Hindlimb muscle (tissue), 1 donor: ENCODE data around the gene PMP22. TPM values are rescaled to one million over a fixed set of nuclear protein-coding genes. Genes with fewer than 3 reads are reported as not detected.
"Not testable (repeated sequence)": the region's sequence is repeated elsewhere in the genome, so short reads cannot be mapped to it uniquely, and the experiment has no call there.

Experiments
- DNase-seq: peaks from one replicate; pipeline ENCODE4 v3.0.0-alpha.2; 2013
- polyA plus RNA-seq: library from polyadenylated mRNA; unstranded; fragments of 120-200 nt; gene quantifications from one replicate; pipeline ENCODE4 v1.2.1, GENCODE V29; 2013; ENCODE audit not compliant: insufficient read length

Gene PMP22
- polyA plus RNA-seq, 1 donor = 189 TPM

DNA sequence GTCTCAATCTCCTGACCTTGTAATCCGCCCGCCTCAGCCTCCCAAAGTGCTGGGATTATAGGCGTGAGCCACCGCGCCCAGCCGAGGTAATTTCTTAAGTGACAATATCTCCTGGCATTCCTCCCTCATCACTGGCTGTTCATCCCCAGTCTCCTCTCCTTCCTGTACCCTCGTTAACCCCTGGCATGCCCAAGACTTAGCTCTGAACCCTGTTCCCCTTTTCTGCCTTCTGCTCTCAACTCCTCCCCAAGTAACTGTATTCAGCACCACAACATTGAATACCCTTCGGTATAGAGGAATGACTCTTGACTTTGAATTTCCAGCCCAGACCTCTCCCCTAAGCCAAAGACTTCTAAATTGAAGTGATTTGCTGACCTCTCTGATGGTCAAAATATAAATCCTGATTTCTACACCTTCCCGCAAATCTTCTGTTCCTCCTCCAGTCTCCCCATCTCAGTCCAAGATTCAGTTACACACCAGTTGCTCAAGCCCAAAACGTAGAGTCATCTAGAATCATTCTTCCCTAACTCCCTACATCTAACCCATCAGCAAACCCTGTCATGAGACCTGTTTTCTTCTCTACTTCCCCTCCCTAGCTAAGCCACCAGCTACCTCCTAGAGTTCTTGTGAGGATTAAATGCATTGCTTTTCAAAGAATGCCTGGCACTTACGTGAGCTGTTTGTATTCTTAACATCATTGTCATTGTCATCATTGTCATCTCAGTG is 14.8 kb downstream of the PMP22 start:
- no peak for DNase-seq

DNA sequence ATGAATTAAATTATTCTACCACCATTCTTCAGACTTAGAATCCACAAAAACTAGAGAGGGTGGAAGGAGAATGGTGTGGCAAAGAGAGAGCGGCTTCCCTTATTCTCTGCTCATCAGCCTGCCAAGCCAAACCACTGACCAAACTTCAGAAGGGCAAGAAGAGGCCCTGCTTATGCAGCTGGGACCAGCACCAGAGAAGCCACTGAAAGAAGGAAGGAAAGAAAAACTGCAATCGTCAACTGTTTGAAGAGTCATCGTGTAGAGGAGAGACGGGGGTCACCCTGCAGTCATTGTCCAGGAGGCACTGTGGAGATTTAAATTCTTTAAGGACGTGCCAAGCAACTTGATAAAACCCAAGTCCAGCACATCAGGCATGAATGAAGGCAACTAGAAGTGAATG is 15.6 kb downstream of the PMP22 start:
- no peak for DNase-seq

DNA sequence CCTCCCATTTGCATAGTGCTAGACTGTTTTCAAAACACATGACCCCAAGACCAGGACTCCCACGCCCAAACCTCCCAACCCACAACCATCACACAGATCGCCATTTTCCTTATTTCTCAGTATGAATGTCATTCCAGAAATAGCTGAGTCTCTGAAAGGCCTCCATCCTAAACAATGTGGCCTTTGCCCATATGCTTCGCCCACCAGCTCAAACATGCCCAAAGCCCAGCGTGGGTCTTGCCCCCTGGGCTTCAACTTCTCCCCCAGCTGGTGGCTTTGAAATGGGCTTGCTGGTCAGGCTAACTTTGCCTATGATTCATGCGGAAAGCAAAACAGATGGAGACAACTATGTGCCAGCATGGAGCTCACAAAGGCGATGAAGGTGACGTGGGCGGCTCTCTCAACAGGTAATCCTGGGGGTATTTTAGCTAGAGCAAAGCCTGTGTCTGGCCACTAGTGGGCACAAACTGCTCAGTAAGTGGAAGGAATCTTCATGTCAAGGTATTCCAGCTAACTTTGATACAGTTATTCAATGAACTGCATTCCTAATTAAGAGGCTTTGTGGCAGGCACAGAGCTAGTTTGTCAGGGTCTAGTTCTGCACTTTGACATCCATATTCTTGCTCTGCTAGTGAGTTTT is 17.1 kb downstream of the PMP22 start:
- no peak for DNase-seq

DNA sequence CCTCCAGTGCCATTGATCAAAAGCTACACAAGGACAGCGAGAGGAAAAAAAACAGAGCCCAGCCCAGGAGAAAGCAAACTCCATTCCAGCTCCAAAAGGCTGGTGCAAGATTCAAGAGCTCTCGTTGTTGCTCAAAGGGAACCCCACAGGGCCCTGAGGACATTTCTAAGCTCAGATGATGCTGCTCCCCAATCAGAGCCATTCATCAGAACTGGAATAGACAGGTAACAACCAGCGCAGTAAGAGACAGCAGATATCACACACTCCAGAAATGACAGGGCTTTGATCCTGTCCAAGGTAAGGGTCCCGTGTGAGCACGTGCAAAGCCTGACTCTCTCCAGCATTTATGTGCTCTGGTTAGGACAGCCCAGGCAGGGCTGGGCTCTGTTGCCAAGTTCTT is 20.1 kb downstream of the PMP22 start:
- DNase-seq = no peak

DNA sequence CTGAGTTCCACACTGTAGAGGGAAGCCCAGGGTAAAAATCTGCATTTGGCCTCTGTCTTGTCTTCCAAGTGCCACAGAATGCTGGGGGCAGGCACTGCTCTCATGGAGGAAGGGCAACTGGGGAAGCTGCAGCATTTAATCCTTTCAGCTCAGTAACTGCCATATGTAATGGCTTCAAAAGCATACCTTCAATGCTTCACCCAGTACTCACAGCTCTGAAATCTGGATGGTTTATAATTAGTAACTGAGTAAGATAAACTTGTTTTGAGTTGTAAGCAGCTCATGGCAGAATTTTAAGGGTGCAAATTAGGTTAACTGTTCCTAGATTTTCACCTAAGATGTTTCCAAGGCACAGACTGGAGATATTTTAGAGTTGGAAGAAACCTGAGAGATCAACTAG is 24.5 kb downstream of the PMP22 start:
- DNase-seq = no peak

DNA sequence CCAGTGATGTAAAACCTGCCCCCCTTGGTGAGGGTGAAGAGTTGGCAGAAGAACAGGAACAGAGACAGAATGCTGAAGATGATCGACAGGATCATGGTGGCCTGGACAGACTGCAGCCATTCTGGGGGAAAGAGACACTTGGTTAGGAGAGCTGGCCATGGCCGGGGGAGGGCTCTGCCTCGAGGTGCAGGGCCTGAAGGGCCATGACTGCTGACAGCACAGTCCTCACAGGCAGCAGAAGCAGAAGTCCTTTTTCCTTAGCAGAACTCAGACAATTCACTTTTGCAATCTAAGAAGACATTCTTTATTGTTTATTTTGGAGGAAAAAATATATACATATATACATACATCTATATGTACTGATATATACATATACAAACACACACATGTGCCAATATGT is 25.6 kb downstream of the PMP22 start:
- DNase-seq = no peak

DNA sequence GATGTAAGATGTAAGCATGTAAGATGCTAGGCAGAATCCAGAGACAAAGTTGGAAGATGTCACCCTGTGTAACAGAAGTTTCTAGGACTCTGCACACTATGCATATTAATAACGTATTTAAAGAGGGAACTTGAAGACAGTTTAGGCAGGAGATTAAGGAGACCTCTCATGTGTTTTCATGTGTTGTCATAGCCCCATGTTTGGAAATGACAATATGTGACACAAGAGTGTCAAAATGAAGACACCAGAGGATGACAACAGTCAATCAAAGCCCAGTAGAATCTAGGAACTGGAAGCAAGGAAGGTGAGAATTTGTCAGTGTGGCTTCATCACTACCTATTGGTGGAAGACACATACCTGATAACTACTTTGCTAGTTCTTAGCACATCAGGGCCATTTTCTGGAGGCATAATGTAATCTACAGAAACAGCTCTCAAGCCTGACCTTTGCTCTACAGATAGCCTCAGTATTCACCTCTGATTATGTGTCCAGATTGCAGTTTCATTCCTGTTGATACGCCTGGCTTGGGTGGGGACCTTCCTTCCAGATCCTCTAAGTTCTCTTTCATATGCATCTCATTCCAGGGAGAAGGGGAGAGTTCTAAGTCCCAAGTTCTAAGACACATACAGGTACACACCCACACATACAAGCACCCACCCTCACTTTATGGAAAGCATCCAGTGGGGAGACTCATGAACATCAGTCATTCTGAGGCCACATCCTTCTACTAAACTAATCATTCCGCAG is 26.3 kb downstream of the PMP22 start:
- DNase-seq = no peak

DNA sequence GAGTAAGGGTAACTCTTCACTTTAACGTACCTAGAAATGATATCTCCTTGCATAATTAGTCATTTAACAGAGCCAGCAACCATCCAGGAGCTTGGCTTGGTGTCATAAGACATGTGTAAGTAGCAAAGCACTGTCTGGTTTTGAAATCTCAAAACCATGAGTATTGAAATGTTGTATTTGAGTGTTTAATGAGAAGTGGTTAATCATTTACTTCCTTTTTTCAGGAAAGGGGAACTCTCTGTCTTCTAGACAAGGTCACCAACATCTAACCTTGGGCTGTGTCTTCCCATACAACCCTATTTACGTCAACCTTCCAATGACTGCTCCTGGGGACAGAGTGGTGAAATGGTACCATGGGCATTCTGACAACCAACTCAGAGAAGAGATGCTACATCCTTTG is 27.1 kb downstream of the PMP22 start:
- DNase-seq = no peak

DNA sequence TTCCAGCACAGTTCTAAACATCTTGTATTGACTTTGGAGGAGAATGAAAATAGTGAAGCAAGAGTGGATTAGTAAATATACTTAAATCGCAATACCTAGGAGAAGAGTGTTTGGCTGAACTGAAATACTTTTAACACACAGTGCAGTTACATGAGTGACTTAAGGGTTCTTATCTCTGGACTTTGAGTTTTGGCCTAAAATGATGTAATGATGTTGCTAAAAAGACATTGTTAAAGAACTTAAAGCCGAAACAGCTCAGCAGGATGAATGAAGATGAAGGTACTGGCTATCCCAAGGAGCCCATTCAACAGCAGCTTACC is 28.1 kb downstream of the PMP22 start:
- no peak for DNase-seq

DNA sequence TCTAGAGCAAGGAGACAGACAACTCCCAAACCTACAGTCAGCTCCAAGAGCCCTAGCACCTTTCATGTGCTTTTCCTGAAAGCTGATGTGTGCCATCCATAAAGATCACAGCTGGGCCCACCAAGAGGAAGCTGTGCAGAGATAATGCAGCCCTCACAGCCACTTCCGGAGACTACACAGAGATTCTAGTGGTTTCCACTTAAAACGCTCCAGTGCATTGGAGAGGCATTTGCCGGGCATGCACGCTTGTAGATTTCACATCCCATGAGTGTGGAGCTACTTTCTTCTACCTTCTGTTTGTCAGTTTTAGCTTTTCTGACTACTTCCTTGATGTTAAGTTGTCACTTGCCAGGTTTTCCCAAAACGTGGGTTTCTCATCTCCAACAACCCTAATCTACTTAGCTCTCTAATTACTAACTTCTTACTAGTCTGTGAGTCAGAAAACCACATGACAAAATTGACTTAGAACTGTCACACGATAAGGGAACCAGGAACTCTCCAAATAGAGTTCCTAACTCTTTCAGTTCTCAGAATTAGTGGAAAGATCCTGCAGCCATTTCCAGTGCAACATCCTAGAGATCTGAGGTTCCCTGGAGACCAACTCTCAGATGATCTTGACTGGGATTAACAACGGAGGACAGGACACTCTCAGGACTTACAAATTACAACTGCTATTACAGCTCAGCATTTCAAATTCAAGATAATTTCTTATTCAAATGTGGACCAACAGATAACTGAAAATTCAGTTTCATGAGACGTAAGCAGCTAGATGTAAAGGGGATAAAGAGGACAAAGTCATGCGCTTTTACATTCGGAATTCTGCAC is 28.6 kb downstream of the PMP22 start:
- no peak for DNase-seq

DNA sequence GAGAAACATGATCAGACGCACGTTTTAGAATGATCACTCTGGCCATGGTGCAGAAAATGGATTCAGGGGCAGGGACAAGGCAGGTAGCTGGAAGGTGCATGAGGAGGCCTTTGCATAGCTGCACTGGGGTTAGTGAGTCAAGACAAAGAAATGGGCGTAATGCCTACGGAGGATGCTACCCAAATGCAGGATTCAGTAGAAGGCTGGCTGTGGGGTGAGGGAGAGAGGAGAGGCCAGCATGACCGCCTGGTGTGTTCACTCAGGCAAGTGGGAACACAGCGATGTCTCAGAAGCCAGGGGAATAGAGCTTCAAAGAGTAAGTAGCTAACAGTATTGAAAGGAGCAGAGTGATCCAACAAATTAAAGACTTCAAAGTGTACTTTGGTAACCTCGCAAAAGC is 31.2 kb downstream of the PMP22 start:
- DNase-seq = no peak

DNA sequence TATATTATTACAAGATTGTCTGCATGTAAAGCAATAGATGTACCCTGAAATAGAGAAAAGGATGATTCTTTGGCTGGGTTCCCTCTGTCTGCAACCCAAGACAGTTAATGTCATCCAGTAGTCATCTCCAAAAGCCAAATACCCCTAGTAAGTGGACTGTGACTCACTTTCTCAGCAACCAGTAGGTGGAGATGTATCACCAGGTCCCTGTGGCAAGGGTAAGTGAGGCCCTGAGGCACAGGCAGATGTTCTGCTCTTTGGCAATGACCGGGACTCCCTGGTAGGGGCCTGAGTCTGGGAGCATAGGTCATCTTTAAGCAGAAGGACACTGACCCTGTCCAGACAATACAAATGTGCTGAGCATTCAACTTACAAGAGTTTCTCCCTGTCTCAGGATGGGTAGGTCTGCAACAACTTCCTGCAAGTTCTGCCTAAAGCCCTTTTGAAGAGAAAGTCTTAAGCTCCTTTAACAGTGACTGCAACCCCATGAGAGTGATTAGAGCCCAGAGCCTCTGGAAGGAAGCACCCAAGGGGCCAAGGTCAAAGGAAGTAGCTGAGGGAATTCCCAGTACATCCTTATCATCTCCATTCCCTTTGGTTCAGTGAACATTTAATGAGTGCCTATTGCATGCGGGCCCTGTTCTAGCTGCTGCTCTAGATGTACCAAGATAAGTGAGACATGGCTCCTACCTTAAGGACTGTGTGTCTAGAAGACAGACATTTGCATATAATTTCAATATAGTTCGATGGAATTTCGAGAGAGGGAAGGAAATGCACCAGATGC is 31.9 kb downstream of the PMP22 start:
- no peak for DNase-seq

DNA sequence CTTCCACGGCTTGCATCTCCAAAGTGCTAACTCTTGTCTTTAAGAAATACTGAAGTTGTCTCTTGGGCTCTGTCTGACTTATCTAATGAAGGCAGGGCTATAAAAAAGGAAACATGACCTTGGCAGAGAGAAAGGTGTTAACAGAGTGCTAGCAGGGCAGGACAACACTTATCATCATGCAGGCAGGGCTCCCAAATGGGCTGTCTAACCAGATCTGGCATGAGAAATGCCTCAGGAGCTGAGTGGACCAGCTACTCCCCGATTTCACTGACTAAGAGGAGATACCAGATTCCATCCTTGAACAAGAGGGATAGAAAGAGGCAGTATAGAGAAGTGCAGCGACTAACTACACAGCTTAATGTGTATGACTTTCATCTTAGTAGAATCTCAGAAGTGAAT is 32.6 kb downstream of the PMP22 start:
- DNase-seq = no peak

DNA sequence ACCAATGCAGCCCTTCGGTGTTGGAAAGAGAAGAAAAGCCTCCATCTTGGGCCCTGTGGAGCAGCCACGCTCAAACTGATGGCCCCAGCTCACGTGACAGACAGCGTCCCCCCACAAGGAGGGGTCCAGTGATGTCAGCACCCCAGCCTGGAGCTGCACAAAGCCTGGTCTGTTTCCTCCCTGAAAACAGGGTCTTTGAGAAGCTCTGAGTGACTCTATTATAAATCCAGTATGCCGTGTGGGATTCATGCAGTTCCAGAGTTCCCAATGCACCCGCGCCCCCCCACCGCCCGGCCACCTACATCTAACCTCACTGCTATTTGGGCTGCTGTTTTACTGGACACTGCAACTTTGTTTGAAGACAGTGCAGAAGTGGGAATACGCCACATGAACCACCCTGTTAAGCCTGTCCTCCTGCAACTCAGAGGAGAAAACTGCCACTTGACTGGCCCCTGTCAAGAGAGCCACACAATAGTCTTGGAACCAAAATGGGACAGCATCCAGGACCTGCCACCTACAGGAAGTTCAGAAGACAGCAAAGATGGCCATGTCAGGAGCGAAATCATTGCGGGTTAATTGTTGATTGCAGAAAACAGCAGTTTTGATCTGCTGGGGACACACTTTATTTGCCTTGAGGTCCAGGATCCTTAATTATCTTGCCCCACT is 33.1 kb downstream of the PMP22 start:
- DNase-seq = no peak

DNA sequence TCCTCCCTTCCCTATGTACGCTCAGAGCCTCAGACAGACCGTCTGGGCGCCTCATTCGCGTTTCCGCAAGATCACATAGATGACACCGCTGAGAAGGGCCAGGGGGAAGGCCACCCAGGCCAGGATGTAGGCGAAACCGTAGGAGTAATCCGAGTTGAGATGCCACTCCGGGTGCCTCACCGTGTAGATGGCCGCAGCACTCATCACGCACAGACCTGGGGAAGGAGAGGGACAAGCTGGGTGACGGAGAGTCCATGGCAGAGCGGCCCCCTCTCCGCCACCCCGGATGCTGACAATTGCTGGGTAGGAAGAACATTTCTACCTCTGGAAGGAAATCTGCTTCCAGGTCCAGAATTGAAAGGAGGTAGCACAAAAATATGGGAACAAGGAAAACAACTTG is 34.3 kb downstream of the PMP22 start:
- no peak for DNase-seq

DNA sequence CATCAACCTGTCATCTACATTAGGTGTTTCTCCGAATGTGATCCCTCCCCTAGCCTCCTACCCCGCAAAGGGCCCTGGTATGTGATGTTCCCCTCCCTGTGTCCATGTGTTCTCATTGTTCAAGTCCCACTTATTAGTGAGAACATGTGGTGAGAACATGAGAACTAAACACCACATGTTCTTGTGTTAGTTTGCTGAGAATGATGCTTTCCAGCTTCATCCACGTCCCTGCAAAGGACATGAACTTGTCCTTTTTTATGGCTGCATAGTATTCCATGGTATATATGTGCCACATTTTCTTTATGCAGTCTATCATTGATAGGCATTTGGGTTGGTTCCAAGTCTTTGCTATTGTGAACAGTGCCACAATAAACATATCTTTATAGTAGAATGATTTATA is 43.3 kb downstream of the PMP22 start:
- not testable (repeated sequence) for DNase-seq

DNA sequence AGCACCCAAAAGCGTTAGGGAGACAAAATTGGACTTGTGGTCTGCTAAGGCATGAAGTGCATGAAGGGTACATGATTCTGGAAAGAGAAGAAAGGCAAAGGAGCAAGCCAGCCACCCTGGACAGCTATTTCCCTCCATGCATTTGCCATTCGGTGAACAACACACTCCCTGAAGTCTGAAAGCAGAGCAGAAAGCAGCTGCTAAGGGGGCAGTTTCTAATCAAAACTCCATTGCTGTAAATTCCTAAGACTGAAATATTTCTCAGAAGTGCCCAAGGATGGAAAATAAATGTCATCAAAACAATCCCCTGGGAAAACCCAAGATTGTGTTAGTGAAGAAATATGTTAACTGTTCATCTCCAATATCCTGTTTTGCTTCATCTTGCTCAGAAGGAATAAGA is 44.3 kb downstream of the PMP22 start:
- DNase-seq = no peak

DNA sequence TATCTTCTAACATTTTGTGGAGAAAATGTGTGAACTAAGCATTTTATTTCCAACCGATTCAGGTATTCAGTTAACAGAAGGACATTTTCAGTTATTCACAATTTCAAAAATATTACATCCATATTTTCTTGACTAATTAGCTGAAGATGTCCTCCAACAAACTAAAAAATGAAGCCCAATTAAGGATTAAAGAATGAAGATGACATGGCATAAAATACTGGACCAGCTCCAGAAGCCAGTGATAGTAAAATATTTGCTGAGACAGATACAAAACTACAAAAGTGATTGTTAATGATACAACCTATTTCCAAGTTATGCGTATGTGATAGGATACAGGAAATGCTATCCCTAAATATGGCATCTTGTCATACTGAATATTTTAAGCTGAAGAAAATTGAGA is 48.6 kb downstream of the PMP22 start:
- no peak for DNase-seq

DNA sequence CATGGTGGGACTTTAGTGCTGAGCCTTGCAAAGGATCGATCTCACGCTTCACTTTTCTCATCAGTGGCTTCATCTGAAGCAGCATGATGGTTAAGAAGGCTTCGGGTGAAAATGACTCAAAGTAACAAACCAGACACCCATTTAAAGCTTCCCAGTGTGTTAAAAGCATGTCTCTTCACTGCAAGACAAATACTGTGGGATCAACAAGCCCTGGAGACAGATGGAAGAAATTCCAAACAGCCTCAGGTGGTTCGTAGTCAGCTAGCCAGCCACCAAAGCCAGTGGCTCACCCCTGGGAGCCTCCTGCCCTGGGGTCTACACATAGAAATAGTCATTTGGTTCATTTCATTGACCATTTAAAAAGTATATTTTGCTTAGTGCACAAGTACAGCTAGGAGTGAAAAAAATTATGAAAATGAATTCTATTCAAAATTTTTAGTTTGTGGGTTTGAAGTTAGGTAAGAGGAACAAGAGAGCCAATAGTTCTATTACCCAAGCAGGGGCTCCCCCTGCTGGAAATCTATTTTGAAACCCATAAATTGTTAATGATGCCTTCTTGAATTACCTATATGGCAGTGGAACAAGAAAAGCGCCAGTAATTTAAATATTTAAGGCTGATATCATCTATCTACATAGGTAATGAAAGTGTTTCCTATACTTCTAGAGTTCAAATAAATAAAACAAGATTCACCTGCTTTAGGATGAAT is 51.6 kb downstream of the PMP22 start:
- no peak for DNase-seq

DNA sequence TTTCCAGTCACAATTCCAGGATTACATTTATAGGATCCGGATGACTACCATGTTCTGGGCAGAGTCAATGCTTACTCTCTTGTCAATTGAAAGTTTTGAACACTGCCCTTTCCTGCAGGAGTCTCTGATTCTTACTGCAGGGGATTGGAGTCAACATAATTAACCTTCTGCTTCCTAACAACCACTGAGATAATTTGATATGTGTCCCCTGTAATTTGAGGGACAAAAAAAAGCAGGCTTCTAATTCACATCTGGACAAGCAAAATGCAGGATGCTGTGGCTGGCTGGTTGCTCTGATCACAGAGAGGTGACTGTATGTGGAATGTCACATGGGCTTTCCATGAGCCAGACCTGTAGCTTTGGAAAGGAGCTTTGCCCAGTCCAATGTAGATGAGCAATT is 54.9 kb downstream of the PMP22 start:
- no peak for DNase-seq

DNA sequence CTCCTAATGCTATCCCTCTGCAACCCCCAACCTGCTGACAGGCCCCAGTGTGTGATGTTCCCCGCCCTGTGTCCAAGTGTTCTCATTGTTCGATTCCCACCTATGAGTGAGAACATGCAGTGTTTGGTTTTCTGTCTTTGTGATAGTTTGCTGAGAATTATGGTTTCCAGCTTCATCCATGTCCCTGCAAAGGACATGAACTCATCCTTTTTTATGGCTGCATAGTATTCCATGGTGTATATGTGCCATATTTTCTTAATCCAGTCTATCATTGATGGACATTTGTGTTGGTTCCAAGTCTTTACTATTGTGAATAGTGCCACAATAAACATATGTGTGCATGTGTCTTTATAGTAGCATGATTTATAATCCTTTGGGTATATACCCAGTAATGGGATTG is 62.1 kb downstream of the PMP22 start:
- not testable (repeated sequence) for DNase-seq
